H9 (cell line): ENCODE measurements around the gene DCHS1. TPM values are rescaled to one million over a fixed set of nuclear protein-coding genes. Genes with fewer than 3 reads are reported as not detected.

Source experiments
- DNase-seq: peaks from one replicate; pipeline ENCODE4 v3.0.0-alpha.2; 2017
- H2AFZ ChIP-seq: one replicate; pipeline ENCODE4 v1.6.1; 2013; ENCODE audit warnings: mild to moderate bottlenecking, low read length, control low read depth, moderate library complexity
- H2AK5ac ChIP-seq: 2 replicates; pipeline ENCODE4 v1.6.1; 2013; ENCODE audit warnings: low read length, control low read depth, mixed read lengths; ENCODE audit not compliant: insufficient read length
- H2BK120ac ChIP-seq: one replicate; pipeline ENCODE4 v1.6.1; 2013; ENCODE audit warnings: low read depth, mild to moderate bottlenecking, low read length, control low read depth, inconsistent platforms; ENCODE audit not compliant: poor library complexity, severe bottlenecking
- H2BK12ac ChIP-seq: 2 replicates; pipeline ENCODE4 v1.6.1; 2013; ENCODE audit warnings: low read length, control low read depth, mixed read lengths, low read depth; ENCODE audit not compliant: insufficient read length
- H2BK15ac ChIP-seq: 2 replicates; pipeline ENCODE4 v1.6.1; 2013; ENCODE audit warnings: low read depth, low read length, control low read depth
- H2BK20ac ChIP-seq: one replicate; pipeline ENCODE4 v1.6.1; 2013; ENCODE audit warnings: low read depth, mild to moderate bottlenecking, low read length, control low read depth, inconsistent platforms; ENCODE audit not compliant: poor library complexity, severe bottlenecking
- H2BK5ac ChIP-seq: 2 replicates; pipeline ENCODE4 v1.6.1; 2013; ENCODE audit warnings: low read length, control low read depth, mixed read lengths; ENCODE audit not compliant: insufficient read length
- H3K14ac ChIP-seq: 2 replicates; pipeline ENCODE4 v1.6.1; 2013; ENCODE audit warnings: low read length, control low read depth; ENCODE audit not compliant: insufficient read depth
- H3K18ac ChIP-seq: 2 replicates; pipeline ENCODE4 v1.6.1; 2013; ENCODE audit warnings: low read depth, mild to moderate bottlenecking, mixed read lengths, low read length, control low read depth; ENCODE audit not compliant: insufficient read length
- H3K23ac ChIP-seq: 2 replicates; pipeline ENCODE4 v1.6.1; 2013; ENCODE audit warnings: low read length, control low read depth, mixed read lengths, low read depth; ENCODE audit not compliant: insufficient read length
- H3K23me2 ChIP-seq: 2 replicates; pipeline ENCODE4 v1.6.1; 2013; ENCODE audit warnings: low read depth, mild to moderate bottlenecking, mixed read lengths, low read length, control low read depth; ENCODE audit not compliant: insufficient read length, poor library complexity, severe bottlenecking
- H3K27ac ChIP-seq: 2 replicates; pipeline ENCODE4 v1.5.1; 2013; ENCODE audit warnings: low read length, control low read depth, mixed read lengths, low read depth; ENCODE audit not compliant: insufficient read length
- H3K27me3 ChIP-seq: 2 replicates; pipeline ENCODE4 v1.6.1; 2013; ENCODE audit warnings: low read length, control low read depth, inconsistent platforms; ENCODE audit not compliant: insufficient read depth
- H3K4ac ChIP-seq: 2 replicates; pipeline ENCODE4 v1.6.1; 2013; ENCODE audit warnings: low read depth, mild to moderate bottlenecking, control low read depth, inconsistent platforms, low read length, moderate library complexity
- H3K4me1 ChIP-seq: 2 replicates; pipeline ENCODE4 v1.6.1; 2013; ENCODE audit warnings: low read length, control low read depth, inconsistent platforms; ENCODE audit not compliant: insufficient read depth
- H3K4me2 ChIP-seq: 2 replicates; pipeline ENCODE4 v1.6.1; 2013; ENCODE audit warnings: low read length, control low read depth, mixed read lengths; ENCODE audit not compliant: insufficient read length, insufficient read depth
- H3K56ac ChIP-seq: 2 replicates; pipeline ENCODE4 v1.6.1; 2013; ENCODE audit warnings: low read depth, mild to moderate bottlenecking, mixed read lengths, low read length, control low read depth; ENCODE audit not compliant: insufficient read length
- H3K79me1 ChIP-seq: 2 replicates; pipeline ENCODE4 v1.6.1; 2013; ENCODE audit warnings: low read depth, mild to moderate bottlenecking, moderate library complexity, low read length, control low read depth, inconsistent platforms; ENCODE audit not compliant: insufficient read depth, poor library complexity, severe bottlenecking
- H3K79me2 ChIP-seq: 2 replicates; pipeline ENCODE4 v1.6.1; 2013; ENCODE audit warnings: low read length, control low read depth, inconsistent platforms; ENCODE audit not compliant: insufficient read depth
- H3K9ac ChIP-seq: 2 replicates; pipeline ENCODE4 v1.6.1; 2013; ENCODE audit warnings: low read length, control low read depth, mixed read lengths; ENCODE audit not compliant: insufficient read length; ENCODE audit errors: extremely low read depth
- H3K9me3 ChIP-seq: one replicate; pipeline ENCODE4 v1.6.1; 2013; ENCODE audit warnings: low read depth, low read length, inconsistent platforms; ENCODE audit not compliant: control insufficient read depth
- H3T11ph ChIP-seq: one replicate; pipeline ENCODE4 v1.6.1; 2013; ENCODE audit warnings: mild to moderate bottlenecking, low read length, control low read depth, inconsistent platforms
- H4K20me1 ChIP-seq: one replicate; pipeline ENCODE4 v1.6.1; 2013; ENCODE audit not compliant: control insufficient read depth, insufficient read length, insufficient read depth
- H4K5ac ChIP-seq: 2 replicates; pipeline ENCODE4 v1.6.1; 2013; ENCODE audit warnings: low read depth, mild to moderate bottlenecking, mixed read lengths, low read length, control low read depth; ENCODE audit not compliant: insufficient read length
- H4K8ac ChIP-seq: replicated peaks from 2 replicates; pipeline ENCODE4 v1.6.1; 2013; ENCODE audit warnings: low read length, control low read depth, mixed read lengths, low read depth; ENCODE audit not compliant: insufficient read length
- H4K91ac ChIP-seq: 2 replicates; pipeline ENCODE4 v1.6.1; 2013; ENCODE audit warnings: low read depth, mild to moderate bottlenecking, moderate library complexity, mixed read lengths, low read length, control low read depth; ENCODE audit not compliant: insufficient read length
- H3K27ac Mint-ChIP-seq, 3 experiments: 2 replicates in 2 of 3; 3 replicates in 1 of 3; pipeline ENCODE4 v1.8.0; 2020 to 2021; ENCODE audit warnings: mixed read lengths in 3 of 3, mild to moderate bottlenecking in 1 of 3, moderate library complexity in 1 of 3
- H3K27me3 Mint-ChIP-seq: 2 replicates; pipeline ENCODE4 v1.8.0; 2021; ENCODE audit warnings: low read depth, mild to moderate bottlenecking, moderate library complexity, mixed read lengths
- H3K36me3 Mint-ChIP-seq, 3 experiments: 2 replicates in 2 of 3; 3 replicates in 1 of 3; pipeline ENCODE4 v1.8.0; 2020 to 2021; ENCODE audit warnings: low read depth in 3 of 3, mixed read lengths in 3 of 3; ENCODE audit not compliant: insufficient read depth in 1 of 3
- H3K4me1 Mint-ChIP-seq, 2 experiments: 2 replicates each; pipeline ENCODE4 v1.8.0; 2020; ENCODE audit warnings: mixed read lengths in 2 of 2
- H3K4me3 Mint-ChIP-seq, 2 experiments: 2 replicates in 1 of 2; 3 replicates in 1 of 2; pipeline ENCODE4 v1.8.0; 2020 to 2021; ENCODE audit warnings: mild to moderate bottlenecking in 2 of 2, mixed read lengths in 2 of 2, moderate library complexity in 1 of 2
- H3K9me3 Mint-ChIP-seq, 2 experiments: 2 replicates in 1 of 2; 3 replicates in 1 of 2; pipeline ENCODE4 v1.8.0; 2020; ENCODE audit warnings: mild to moderate bottlenecking in 2 of 2, mixed read lengths in 2 of 2, moderate library complexity in 1 of 2
- WGBS: extraction: QIAGEN DNeasy Blood & Tissue Kit; methylation state at CpG from one replicate; pipeline ENCODE4 v1.1.7; 2013; ENCODE audit warnings: missing lambda C conversion rate, low lambda C conversion rate, mixed read lengths; ENCODE audit not compliant: insufficient read length; ENCODE audit errors: extremely low coverage; 5-methylcytosine and 5-hydroxymethylcytosine counted together
- total RNA-seq: library from RNA; stranded (reverse); gene quantifications from 2 replicates; pipeline ENCODE4 v1.2.1, GENCODE V29; 2021
- TF ChIP-seq, protein P1 (sequence below): fragments of 200-600 bp; sonication (generic); conservative IDR thresholded peaks from 3 replicates; pipeline ENCODE4 v1.8.0; 2021; ENCODE audit warnings: antibody characterized with exemption, mild to moderate bottlenecking

The DCHS1 gene
- total RNA-seq, 1 experiment from 2014 or later, result 12.5 TPM

DNA sequence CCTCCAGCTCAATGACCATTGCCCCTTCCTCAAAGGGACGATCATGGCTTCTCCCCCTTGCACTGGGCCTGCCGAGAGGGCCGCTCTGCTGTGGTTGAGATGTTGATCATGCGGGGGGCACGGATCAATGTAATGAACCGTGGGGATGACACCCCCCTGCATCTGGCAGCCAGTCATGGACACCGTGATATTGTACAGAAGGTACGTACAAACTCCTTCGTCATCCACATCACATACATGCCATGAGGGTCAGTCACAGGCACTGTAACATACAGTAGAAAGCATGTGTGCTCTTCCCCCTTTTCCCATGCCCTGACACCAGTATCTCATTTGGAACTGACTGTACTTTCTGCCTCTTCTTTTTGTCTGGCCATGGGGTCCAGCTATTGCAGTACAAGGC is 47.6 kb downstream of the DCHS1 start:
- Histone ChIP-seq H3K14ac (no peak overlapping the region), H2AFZ (no peak overlapping the region), H3K27me3 (no peaks in the 10 kb centered on the region), H4K8ac (no peak overlapping the region), H3K23ac (no peak overlapping the region), H4K20me1 (no peaks in the 10 kb centered on the region), H3K79me2 (peaks cover 2% of the 10 kb centered on the region; the same call in 1 of the 2 replicates), H3K27ac (no peak overlapping the region), H3K4ac (no peak overlapping the region), H3K79me1 (no peaks in the 10 kb centered on the region), H3K56ac (no peak overlapping the region), H3K18ac (no peak overlapping the region), H2BK5ac (no peak overlapping the region), H2BK15ac (no peak overlapping the region), H3K9me3 (no peaks in the 10 kb centered on the region), H2AK5ac (no peak overlapping the region), H3K23me2 (peaks cover 21% of the 10 kb centered on the region), H3T11ph (no peak overlapping the region), H3K4me2 (no peak overlapping the region), H3K4me1 (no peaks in the 10 kb centered on the region; the same call in 1 of the 2 replicates), H2BK20ac (no peak overlapping the region), H2BK120ac (no peak overlapping the region), H3K9ac (no peak overlapping the region), H4K5ac (no peak overlapping the region), H2BK12ac (no peak overlapping the region), H4K91ac (no peak overlapping the region)
- Mint-ChIP-seq H3K4me1 (peaks cover 24% of the 10 kb centered on the region in 2 experiments), H3K9me3 (no peaks in the 10 kb centered on the region), H3K27me3 (no peaks in the 10 kb centered on the region; the same call in 1 of the 2 replicates), H3K27ac (peak overlapping the region; percentile 31 to 97 (median 82); a peak in 5 of 7 replicates), H3K4me3 (no peak overlapping the region), H3K36me3 (peaks cover 32 to 51% (median 46%) of the 10 kb centered on the region in 3 experiments; a peak in 6 of 7 replicates)
- TF ChIP-seq, protein P1, sequence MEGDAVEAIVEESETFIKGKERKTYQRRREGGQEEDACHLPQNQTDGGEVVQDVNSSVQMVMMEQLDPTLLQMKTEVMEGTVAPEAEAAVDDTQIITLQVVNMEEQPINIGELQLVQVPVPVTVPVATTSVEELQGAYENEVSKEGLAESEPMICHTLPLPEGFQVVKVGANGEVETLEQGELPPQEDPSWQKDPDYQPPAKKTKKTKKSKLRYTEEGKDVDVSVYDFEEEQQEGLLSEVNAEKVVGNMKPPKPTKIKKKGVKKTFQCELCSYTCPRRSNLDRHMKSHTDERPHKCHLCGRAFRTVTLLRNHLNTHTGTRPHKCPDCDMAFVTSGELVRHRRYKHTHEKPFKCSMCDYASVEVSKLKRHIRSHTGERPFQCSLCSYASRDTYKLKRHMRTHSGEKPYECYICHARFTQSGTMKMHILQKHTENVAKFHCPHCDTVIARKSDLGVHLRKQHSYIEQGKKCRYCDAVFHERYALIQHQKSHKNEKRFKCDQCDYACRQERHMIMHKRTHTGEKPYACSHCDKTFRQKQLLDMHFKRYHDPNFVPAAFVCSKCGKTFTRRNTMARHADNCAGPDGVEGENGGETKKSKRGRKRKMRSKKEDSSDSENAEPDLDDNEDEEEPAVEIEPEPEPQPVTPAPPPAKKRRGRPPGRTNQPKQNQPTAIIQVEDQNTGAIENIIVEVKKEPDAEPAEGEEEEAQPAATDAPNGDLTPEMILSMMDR, result no peak
- no CpG with 5 or more reads among the region's 9 CpGs for WGBS
- no peak for DNase-seq
